ENCODE measurements around the gene CNTN2.

Gene CNTN2

DNA sequence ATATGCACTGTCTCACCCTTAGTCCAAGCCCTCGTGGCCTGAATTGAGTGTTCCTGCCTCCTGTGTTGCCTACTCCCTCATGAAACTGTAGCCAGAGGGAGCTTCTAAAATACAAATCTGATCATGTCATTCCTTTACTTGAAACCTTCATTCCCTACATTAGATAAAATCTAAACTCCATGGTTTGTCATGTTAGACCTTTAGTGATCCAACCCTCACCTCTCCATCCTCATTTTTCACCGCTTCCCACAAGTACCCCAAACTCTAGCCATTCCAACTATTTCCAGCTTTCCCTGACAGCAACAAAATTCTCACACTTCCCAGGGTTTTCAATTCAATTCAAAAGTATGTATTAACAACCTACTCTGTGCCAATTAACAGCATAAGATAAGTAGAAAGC, 18.3 kb upstream of the CNTN2 start:
- no peak for DNase-seq (ENCODE audit: low read depth, low spot score)

DNA sequence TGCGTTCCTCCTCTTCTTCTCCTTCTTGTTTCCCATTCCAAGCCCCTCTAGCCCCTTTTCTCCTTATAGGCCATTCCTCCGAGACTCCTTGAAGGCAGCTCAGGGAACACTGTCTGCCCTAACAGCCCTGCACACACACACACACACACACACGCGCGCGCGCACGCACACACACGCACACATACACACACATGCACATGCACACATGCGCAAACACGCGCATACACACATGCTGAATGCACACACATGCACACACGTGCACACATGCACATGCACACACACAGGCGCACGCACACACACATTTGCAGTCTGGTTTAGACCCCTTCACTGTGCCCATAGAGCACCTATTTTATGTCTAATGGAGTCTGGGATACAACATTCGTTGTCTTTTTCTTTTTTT, 17.8 kb upstream of the CNTN2 start:
- no peak for DNase-seq (ENCODE audit: low read depth, low spot score)

DNA sequence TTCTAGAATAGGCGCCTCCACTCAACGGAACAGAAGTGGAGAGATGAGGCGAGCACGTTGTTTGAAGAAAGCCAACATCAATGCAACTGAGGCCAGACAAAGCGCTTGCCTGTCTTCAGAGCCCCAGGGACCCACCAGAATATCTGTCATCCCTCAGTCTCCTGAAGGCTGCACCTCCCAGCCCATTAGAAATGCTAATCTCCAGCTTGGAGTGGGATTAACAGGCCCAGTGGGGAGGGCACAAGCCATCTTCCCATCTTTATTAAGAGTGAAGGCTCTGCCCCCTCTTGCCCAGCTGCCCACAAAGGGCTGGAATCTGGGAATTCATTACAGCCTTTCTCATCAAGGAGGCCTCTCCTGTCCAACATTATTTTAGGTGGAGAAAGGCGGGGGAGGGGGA, 16.8 kb upstream of the CNTN2 start:
- no peak for DNase-seq (ENCODE audit: low read depth, low spot score)

DNA sequence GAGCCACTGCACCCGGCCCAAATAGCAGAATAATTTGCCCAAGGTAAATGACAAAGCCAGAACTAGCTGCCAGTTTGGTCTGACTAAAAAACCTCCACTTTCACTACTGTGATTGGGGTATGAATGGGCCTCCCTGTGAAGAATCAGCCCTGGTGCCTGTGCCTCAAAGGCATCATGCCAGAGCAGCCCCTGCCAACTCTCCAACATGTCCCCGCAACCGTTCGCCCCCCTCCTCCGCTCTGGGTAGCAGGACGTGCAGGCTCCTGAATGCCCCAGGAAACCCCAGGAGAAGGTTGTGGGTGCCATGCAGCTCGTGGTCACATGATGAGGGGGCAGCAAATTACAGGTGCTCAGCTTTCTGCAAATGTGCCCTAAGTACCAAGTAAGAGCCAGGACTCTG, 14.6 kb upstream of the CNTN2 start:
- DNase-seq (ENCODE audit: low read depth, low spot score), result no peak

DNA sequence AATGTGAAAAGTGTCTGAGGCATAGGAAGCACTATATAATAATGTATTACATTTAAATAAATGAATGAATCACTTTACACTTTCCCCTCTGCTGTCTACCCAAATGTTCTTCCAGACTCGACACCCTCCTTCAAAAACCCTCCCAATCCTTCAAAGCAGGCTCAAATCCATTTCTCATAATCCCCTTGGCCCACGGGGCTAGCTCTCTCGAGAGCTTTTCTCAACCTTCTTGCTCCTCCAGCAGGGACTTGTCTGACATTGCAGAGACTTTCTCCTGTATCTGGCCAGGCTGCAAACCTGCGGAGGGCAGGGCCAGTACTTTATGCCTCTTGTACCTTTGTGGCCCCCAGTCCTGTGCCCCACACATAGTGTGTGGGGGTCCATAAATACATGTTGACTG, 14.1 kb upstream of the CNTN2 start:
- no peak for DNase-seq (ENCODE audit: low read depth, low spot score)

DNA sequence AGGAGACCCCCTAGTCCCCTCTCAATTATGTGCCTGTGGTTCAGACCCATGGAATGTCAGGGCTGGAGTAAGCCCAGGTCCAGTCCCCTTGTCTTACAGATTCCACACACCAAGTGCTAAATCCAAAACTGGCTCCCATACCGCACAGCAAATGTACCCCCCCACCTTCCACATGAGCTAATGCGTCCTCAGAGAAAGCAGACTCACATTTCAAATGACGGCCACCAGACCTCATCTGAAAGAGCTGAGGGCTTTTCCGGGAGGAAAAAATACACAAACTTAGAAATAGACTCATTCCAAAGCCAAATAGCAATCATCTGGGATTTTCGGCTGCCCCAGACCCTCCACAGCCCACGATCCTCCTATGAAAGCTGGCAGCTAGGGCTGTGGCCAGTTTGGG, 12.8 kb upstream of the CNTN2 start:
- no peak for DNase-seq (ENCODE audit: low read depth, low spot score)

DNA sequence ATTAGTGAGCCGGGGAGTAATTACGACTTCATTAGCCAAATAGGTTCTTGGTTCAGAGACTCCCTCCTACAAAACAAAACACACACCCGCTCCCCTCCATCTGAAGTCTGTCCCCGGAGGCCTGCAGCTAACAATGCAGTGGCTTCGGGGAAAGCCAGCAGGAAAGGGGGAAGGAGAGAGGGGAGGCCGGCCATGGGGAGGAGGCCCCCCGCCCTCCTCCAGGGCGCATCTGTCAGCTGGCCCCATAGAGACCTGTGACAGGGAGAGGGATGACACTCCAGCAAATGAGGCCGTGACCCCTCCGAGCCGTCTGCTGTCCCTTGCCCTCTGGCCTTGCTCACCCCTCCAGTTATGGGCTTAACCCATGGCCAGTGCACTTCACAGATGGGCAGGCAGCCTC, 12.1 kb upstream of the CNTN2 start:
- no peak for DNase-seq (ENCODE audit: low read depth, low spot score)

DNA sequence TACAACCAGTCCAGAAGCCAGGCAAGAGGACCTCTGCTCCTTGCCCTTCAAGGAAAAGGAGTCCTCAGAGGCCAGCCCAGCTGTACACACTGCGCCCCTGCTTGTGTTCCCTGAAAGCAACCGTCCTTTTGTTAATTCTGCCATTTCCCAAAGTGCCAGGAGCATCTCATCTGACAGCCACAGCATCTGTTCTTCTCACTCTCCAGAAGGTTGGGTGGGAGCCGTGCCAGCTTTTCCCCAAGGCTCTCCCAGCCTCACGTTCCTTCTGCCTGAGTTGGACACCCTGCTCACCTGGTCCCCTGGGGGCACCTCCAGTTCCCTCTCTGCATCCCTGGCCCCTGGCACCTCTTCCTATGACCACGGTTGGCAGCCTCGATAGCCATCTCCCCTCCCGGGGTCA, 10.5 kb upstream of the CNTN2 start:
- DNase-seq (ENCODE audit: low read depth, low spot score), result no peak

DNA sequence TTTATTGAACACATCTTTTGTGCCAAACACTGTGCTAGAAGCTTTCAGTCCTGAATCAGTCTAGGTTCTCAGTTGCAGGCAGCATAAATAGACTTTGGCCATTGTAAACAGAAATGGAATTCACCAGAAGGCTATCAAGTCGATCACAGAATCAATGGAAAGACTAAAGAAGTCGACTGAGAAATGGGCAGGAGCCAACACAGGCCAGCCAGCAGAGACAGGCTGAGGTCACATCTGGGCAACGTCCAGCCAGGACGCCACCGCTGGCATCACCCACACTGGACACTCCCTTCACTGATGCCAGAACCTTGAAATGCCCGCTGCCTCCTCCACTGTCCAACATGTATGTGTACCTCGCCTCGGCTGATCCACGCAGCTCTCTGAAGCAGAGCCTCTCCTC, 5.5 kb upstream of the CNTN2 start:
- DNase-seq (ENCODE audit: low read depth, low spot score), result no peak

DNA sequence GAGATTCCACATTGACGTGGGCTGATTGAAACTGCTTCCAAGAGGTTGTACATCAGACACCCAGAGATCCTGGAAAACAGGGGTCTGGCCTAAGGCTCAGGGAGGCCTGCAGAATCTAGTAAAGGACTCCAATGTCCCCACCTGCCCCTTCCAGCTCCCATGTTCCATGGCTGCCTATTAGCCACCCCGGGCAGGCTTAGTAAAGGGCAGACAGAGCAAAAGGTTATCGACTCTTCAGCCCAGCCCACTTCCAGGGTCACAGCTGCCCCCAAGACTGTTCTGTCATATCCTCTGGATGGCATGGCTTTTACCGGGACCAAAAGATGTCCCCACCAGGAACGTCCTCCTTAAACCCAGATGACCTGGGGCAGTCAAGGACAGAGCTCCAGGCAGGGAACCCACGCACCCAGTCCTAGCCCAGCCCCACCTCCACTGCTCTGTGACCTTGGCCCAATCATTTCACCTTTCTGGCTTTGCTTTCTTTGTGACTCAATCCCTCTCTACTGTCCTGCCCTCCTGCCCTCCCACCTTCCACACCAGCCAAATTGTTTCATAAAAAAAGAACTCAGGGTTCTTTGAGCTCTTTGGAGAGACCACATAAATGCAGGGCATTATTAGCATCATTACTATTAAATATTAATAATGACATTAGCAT, 4.8 kb upstream of the CNTN2 start:
- DNase-seq (ENCODE audit: low read depth, low spot score), result no peak

DNA sequence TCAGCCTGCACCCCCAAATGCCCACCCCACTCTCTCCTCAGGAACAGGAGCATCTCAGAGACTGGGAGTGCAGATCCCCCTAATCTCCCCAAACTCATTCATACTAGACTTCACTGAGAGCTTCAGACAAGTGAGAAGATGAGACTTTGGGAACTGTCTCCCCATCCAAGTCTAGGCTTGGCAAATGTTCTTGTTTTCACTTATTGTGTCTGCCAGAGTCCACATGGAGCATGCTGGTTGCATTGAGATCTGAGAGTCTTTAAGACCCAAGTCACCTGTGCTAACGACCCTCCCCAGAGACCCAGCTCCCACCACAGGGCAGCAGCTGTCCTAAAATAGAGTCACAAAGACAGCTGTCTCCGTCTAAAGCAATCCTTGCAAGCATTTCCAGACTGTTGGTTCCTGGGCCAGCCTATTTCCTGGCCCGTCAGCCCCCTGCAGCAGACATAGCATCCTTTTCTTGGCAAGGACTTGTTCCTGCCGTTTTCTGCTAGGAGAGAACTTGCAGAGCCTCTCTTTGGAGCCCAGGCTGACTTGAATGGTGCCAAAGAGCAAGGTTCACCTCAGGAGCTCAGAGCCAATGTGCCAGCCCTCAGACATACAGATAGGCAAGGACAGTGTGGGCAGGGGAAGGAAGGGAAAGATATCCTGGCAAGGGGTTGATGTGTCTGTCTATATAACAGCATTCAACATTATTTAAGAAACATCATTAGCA, 1.9 kb upstream of the CNTN2 start:
- no peak for DNase-seq (ENCODE audit: low read depth, low spot score)

DNA sequence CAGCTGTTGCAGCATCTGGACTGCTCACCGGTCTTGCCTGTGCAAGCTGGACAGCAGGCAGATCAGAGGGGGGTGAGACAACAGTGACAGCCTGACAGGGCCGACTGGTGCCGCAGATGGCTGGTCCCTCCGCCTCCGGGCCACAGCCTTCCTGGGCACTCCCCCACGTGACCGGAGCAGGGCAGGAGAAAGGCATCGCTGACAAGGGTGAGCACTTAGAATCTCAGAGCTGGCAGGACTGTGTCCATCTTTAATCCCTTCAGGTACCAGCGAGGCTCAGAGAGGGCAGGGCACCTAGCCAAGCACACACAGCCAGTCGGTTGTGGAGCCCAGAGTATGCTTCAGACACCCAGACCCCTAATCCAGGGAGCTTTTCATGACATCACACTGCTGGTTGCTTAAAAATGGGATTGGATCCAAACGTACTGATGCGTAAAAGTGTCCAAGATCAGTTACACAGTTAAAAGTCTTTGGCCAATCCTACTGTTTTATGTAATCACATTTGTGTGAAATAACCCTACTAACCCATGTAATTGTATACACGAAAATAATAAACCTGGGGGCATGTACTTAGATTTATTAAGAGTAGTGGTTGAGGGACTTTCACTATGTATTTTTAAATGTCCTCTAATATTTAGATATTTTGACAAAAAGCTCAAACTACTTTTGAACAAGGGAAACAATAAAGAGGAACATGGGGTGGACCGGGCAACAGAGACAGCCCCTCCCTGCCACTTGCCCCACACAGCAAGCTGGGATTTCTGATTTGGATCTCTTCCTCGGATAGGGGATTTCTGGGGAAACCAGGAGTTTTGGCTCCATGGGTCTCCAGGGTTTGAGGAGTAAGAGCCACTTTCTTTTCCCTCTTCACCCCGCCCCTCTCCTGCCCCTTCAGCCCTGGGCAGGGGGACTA, 758 bp upstream of the CNTN2 start:
- no peak for DNase-seq (ENCODE audit: low read depth, low spot score)

DNA sequence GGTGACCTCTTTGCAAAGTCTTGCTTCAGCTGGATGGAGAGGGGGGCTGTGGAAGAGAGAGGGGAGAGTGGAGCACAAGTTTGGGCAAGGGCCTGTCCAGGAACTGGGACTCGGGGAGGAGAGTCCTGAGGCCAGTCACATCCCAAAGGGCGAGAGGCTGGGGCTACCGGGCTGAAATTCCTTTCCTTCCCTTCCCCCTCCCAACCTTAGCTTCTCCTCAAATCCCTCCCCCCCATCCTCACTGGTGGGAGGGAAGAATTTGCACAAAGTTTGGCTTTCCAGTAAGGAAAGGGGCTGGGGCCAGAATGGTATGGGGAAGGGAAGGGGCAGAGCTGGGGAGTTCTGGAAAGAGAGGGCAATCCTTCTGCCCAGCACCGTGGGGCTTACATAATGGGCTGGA, 854 bp downstream of the CNTN2 start:
- no peak for DNase-seq (ENCODE audit: low read depth, low spot score)

DNA sequence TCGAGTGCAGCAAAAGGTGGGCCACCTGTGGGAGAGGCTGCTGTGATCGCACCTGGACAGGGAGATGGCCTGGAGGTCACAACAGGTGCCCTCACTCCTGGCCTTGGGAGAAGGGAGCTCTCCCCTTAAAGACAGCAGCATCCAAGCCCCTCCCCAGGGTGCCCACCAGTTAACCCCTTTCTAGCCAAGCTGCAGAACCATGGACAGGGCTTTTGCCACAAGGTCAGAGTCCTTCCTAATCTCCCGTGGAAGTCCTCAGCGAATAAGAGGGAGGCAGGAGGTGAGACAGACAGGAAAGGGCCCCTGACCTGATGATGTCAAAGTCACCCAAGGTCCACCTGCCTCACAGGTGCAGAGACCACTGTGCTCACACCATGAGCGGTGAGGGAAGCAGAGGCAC, 1.7 kb downstream of the CNTN2 start:
- no peak for DNase-seq (ENCODE audit: low read depth, low spot score)

DNA sequence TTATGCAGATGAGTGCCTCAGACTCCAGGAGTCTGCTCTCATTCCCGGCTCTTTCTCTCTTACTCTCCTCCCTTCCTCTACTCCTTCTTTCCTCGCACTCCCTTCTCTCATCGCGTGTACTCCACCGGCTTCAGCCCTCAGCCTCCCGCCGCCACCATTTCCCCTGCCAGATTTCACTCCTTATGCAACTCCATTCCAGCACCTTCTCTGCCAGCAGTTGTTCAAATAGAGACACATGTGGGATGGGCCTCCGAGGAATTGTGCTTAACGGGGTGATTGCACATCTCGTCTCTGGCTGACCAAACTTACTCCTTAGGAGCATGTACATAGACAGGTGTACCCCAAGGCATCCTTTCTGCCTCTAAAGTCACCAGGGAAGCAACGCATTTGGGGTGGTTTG, 2.1 kb downstream of the CNTN2 start:
- DNase-seq (ENCODE audit: low read depth, low spot score), result no peak

DNA sequence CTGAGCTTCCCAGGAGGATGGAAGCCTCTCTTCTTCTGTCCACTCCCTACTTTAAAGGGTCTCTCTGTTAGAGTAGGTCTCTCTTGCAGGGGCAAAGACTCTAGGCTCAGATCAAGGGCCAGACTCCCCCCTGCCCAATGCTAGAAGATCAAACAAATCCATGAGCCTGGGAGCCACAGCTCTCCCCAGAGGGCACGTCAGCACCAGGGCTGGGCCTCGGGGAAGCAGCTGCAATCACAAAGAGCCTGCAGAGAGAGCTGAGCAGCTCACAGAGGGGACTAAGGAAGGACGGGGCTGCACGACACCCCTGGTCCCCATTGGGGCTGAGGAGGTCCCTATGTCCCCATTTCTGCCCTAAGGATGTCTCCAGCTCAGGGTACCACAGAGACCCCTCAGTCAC, 3.9 kb downstream of the CNTN2 start:
- no peak for DNase-seq (ENCODE audit: low read depth, low spot score)

DNA sequence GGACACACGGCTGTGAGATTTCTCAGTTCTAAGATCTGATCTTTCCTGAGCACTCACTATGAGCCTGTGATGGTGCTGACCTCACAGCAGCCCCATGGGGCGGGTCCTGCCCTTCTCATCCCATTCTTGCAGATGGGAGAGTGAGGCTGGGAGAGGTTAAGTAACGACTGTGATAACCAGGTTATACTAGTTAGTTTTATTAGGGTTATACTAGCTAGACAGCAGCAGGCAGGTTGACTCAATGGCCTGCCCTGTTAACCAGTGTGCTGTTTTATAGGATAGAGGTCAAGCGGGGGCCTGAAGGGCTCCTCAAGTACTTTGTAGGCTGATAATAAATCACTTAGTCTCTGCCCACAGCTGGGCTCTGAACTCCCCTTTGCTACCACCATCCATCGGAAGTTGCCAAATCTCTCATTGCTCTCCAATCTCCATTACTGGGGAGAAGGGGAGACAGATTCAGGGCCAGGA, 4.8 kb downstream of the CNTN2 start:
- no peak for DNase-seq (ENCODE audit: low read depth, low spot score)

DNA sequence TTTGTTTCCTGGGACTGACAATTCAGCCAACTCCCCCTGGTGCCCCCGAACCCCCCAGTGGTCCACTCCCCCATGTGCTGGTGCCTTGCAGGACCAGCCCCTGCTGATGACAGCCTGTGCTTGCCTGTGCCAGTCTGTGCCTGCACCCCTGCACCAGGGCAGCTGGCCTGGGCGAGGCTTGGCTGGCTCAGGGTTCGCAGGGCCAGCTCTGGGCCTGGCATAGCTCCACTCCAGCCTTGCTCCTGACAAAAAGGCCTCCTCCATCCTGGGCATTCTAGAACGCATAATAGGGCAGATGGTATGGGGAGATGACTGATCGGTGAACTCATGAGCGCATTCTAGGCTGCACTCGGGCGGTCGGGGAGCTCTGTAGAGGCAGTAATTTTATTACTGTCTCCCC, 5.4 kb downstream of the CNTN2 start:
- no peak for DNase-seq (ENCODE audit: low read depth, low spot score)

DNA sequence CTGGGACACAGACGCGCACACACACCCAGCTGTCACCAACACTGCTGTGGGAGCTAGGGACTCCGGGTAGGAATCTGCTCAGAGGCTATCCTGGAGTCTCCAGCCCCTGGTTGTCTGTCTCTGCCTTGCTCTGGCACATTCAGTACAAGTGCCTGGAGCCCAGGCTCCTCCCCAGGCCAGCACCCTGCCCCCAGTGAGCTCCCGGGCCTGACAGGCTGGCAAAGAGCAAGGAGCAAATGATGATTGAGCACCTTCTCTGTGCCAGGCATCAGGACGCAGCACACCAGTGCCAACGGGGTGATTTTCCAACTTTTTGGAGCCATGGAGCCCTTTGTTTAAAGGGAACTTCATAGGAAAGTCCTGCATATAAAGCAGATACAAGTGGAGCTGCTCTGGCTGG, 6.5 kb downstream of the CNTN2 start:
- no peak for DNase-seq (ENCODE audit: low read depth, low spot score)

DNA sequence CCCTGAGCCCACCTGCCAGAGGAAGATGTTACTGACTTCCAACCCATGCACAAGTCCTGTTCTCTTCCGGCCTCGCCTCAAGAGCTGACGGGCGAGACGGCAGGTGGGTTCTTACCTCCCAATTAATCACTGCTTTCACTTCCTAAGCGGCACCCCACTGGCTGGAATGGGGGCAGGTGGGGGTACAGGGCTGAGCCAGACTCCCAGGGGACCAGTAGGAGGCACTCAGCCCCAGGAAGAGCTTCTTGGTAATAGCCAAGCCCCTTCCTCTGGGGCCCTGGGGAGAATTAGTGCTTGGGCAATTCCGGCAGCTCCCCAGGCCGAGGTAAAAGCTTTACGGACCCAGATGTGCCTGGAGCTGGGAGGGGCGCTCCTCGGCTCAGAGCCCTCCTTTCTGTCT, 9.7 kb downstream of the CNTN2 start:
- no peak for DNase-seq (ENCODE audit: low read depth, low spot score)

DNA sequence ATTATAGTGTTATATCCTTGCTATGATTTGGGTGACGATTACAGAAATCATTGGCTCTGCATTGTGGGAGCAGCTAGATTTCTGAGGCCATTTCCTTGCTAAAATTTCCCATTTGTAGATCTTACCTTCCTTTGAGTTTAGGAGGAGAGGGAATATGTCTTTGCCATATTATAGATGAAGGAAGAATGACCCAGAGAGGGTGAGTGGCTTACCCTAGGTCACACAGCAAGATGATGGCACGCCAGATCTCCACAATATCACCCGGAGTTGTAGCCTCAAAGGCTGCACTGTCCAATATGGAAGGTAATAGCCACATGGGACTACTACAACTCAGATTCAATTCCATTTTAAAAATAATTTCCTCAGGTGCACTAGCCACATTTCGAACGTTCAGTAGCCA, 10.3 kb downstream of the CNTN2 start:
- DNase-seq (ENCODE audit: low read depth, low spot score), result no peak

DNA sequence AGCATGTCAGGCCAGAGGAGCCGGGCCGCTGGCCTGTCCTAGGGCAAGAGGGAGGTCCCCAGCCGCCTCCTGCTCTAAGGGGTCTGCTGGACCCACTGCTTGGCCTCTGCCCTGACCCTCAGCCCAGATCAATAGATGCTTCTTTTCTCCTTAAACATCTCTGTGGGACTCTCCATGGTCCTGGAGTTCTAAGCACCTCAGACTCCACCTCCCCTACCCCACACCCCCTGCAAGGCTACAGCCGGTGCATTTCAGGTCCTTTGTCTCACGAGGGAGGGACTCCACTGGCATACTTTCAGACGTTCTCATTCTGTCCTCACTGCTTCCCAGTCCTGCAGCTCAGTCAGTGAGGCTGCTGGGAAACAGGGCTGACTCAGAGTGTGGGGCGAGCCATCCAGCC, 11.0 kb downstream of the CNTN2 start:
- no peak for DNase-seq (ENCODE audit: low read depth, low spot score)

DNA sequence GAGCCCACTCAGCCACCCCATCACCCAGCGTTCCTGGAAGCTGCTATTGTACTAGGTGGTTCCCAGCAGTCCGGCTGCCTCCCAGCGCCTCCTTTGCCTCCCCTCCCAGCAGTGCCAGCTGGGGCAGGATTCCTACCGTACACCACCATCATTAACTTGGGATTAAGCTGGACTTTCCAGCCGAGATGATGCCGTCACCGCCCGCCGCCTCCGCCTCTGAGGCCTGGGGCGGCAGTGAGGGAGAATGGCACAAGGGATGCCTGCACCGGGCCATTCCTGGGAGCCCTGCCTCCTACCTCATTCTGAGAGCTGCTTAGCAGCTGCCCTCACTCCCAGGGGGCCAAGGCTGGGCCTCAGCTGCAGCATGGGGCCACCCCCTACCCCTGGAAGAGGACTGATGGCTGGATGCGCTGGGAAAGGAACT, 13.2 kb downstream of the CNTN2 start:
- no peak for DNase-seq (ENCODE audit: low read depth, low spot score)

Data from iPS DF 19.7 (cell line).